Gastroesophageal sphincter (tissue), 4 donors: ENCODE results near the gene CCNY. TPM values are rescaled to one million over a fixed set of nuclear protein-coding genes. Genes with fewer than 3 reads are reported as not detected.
"Not testable (repeated sequence)": the region's sequence is repeated elsewhere in the genome, so short reads cannot be mapped to it uniquely, and the experiment has no call there.

ENCODE experiments used
- ATAC-seq: fragments of 150-250 bp; one replicate; pipeline ENCODE4 v1.9.1; 2016; ENCODE audit warnings: mild to moderate bottlenecking, moderate library complexity
- H3K27ac ChIP-seq, 4 donors: fragments of 200-600 bp; sonication (generic) in 3 of 4; 1 replicate in 3 of 4; 2 replicates in 1 of 4; pipeline ENCODE4 v1.5.1; 2016 to 2019
- H3K27me3 ChIP-seq: fragments of 200-600 bp; sonication (generic); one replicate; pipeline ENCODE4 v1.5.1; 2019
- H3K36me3 ChIP-seq, 2 donors: fragments of 200-600 bp; sonication (generic); one replicate each; pipeline ENCODE4 v1.5.1; 2019; ENCODE audit warnings: control low read depth in 1 of 2
- H3K4me1 ChIP-seq, 3 donors: fragments of 200-600 bp; sonication (generic); 1 replicate in 2 of 3; 2 replicates in 1 of 3; pipeline ENCODE4 v1.5.1; 2016 to 2019; ENCODE audit warnings: control low read depth in 2 of 3
- H3K4me3 ChIP-seq, 2 donors: fragments of 200-600 bp; sonication (generic); one replicate each; pipeline ENCODE4 v1.5.1; 2019; ENCODE audit warnings: mild to moderate bottlenecking in 1 of 2, moderate library complexity in 1 of 2
- H3K9me3 ChIP-seq, 3 donors: fragments of 200-600 bp; sonication (generic); one replicate each; pipeline ENCODE4 v1.5.1; 2017 to 2019; ENCODE audit warnings: control low read depth in 2 of 3
- EP300 ChIP-seq: sonication (generic); formaldehyde crosslinking; IDR thresholded peaks from one replicate; pipeline ENCODE4 v1.6.1; 2017; ENCODE audit warnings: antibody characterized with exemption, mild to moderate bottlenecking
- POLR2A ChIP-seq, 2 donors: fragments of 450-650 bp; IDR thresholded peaks; one replicate each; pipeline ENCODE4 v1.6.1; 2017; ENCODE audit warnings: antibody characterized with exemption in 2 of 2, mild to moderate bottlenecking in 2 of 2, moderate library complexity in 1 of 2
- POLR2AphosphoS5 ChIP-seq: sonication (generic); formaldehyde crosslinking; IDR thresholded peaks from one replicate; pipeline ENCODE4 v1.6.1; 2017; ENCODE audit warnings: antibody characterized with exemption
- WGBS, 2 donors: methylation state at CpG; one replicate each; pipeline ENCODE4 v1.1.5; 2018; ENCODE audit warnings: low coverage in 1 of 2; 5-methylcytosine and 5-hydroxymethylcytosine counted together
- total RNA-seq, 4 donors: library from RNA; depleted of rRNA; stranded (reverse); fragments of >200 nt; gene quantifications; one replicate each; pipeline ENCODE4 v1.1.0, GENCODE V29; 2016
- TF ChIP-seq, protein P1 (sequence below), 4 experiments: fragments of 200-600 bp in 2 of 4; fragments of 450-650 bp in 2 of 4; sonication (generic) in 1 of 4; IDR thresholded peaks; one replicate each; pipeline ENCODE4 v1.5.1; 2017 to 2019; ENCODE audit warnings: antibody characterized with exemption in 4 of 4, mild to moderate bottlenecking in 2 of 4, moderate library complexity in 2 of 4

CCNY gene
- total RNA-seq, 4 donors from 2014 or later: 35.5 to 106 (median 63.2) TPM

DNA sequence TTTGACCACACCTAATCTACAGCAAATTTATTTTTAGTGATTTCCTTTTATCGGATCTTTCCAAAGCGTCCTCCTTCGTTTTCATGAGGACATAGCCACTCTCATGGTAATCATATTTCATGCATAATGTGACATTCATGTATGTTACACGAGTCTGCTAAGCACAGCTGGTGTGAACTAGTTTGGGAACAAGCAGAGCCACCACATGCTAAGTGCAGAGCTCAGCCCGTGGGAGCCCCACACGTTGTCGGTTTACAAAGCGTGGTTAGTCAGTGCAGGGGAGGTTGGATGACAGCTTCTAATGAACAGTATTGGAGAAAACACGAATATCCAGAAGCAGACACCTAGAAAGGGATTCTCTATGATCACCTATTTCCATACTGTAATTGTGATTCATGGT, 190.4 kb downstream of the CCNY start:
- Histone ChIP-seq H3K36me3 (peaks cover 0 to 20% of the 10 kb centered on the region in 2 donors), H3K27ac (no peak overlapping the region), H3K4me3 (no peak overlapping the region), H3K9me3 (no peaks in the 10 kb centered on the region), H3K27me3 (no peaks in the 10 kb centered on the region), H3K4me1 (no peaks in the 10 kb centered on the region)
- no peak for ATAC-seq
- WGBS, 2 donors: 77 to 80% methylated on average over 8 of the region's 9 CpGs
- TF ChIP-seq, protein P1, sequence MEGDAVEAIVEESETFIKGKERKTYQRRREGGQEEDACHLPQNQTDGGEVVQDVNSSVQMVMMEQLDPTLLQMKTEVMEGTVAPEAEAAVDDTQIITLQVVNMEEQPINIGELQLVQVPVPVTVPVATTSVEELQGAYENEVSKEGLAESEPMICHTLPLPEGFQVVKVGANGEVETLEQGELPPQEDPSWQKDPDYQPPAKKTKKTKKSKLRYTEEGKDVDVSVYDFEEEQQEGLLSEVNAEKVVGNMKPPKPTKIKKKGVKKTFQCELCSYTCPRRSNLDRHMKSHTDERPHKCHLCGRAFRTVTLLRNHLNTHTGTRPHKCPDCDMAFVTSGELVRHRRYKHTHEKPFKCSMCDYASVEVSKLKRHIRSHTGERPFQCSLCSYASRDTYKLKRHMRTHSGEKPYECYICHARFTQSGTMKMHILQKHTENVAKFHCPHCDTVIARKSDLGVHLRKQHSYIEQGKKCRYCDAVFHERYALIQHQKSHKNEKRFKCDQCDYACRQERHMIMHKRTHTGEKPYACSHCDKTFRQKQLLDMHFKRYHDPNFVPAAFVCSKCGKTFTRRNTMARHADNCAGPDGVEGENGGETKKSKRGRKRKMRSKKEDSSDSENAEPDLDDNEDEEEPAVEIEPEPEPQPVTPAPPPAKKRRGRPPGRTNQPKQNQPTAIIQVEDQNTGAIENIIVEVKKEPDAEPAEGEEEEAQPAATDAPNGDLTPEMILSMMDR (IDR thresholded peaks at IDR 0.05): no peak
- TF ChIP-seq EP300: no peak
- no peak for TF ChIP-seq POLR2AphosphoS5
- TF ChIP-seq POLR2A (IDR thresholded peaks at IDR 0.05): no peak

DNA sequence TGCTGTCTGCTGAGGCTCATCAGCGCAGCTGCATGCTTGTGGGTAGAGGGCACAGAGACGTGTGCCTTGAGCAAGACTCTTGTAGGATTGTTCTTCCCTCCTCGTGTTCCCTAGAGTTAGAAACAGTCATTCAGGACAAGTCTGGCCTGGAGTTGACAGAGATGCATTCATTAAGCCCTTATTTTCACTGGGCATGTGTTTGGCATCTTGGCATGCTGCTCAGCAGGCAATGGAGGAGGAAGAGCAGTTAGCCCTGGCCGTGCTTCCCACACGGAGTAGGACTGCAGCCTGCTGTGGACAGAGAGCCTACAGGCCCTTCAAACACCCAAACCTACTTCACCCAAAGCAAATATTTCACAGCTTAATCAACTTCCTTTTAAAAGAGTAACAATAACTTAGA, 195.8 kb downstream of the CCNY start:
- Histone ChIP-seq H3K9me3 (no peaks in the 10 kb centered on the region), H3K4me3 (no peak overlapping the region), H3K36me3 (peaks cover 0 to 72% of the 10 kb centered on the region in 2 donors), H3K27me3 (no peaks in the 10 kb centered on the region), H3K4me1 (no peaks in the 10 kb centered on the region), H3K27ac (no peak overlapping the region)
- no peak for ATAC-seq
- TF ChIP-seq POLR2A (IDR thresholded peaks at IDR 0.05) (no peak), EP300 (no peak), POLR2AphosphoS5 (no peak)
- TF ChIP-seq, protein P1 (IDR thresholded peaks at IDR 0.05): no peak
- WGBS, 2 donors: 100% methylated on average over 2 of the region's 5 CpGs; no CpG with 5 or more reads in 1 of the 2 donors

DNA sequence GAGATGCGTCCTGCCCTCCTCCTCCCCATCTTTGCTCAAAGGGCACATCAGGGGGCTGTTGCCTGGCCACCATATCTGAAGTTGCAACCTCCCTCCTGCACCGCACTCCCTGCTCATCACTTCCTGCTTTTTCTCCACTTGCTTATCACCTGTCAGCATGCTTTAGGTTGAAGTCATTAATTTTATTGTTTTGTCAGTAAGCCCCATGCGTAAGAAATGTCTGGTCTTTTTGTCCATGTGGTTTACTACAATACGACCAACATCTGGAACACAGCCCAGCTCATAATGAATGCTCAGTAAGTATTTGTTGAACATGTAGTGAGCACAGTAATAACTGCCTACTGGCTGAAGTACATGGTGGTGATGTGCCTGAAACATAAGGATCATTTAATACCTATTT, 197.3 kb downstream of the CCNY start:
- Histone ChIP-seq H3K27me3 (no peaks in the 10 kb centered on the region), H3K27ac (no peak overlapping the region), H3K4me1 (no peaks in the 10 kb centered on the region), H3K4me3 (no peak overlapping the region), H3K36me3 (peaks cover 0 to 75% of the 10 kb centered on the region in 2 donors), H3K9me3 (no peaks in the 10 kb centered on the region)
- 62 to 80% methylated on average over 3 to 4 of the region's 4 CpGs for WGBS, 2 donors
- no peak for ATAC-seq
- TF ChIP-seq EP300: no peak
- no peak for TF ChIP-seq POLR2AphosphoS5
- no peak for TF ChIP-seq POLR2A (IDR thresholded peaks at IDR 0.05)
- TF ChIP-seq, protein P1 (IDR thresholded peaks at IDR 0.05): no peak

DNA sequence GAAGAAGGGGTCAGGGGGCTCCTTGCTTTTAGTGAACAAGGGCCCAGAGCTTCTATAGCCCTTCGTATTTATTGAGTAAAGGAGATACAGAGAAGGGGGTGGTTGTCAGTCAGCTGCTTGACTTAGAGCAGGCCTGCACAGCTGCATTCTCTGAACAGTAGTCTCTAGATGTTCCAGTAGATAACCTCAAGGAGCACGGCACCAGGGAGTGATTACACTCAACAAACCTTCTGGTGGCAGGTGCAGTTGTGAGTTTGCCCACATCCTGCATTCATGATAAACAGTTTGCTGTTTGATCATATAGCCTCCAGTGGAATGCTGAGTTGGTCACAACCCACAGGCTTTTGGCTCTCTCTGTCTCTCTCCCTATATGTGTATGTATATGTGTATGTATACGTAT, 198.8 kb downstream of the CCNY start:
- Histone ChIP-seq H3K27ac (no peak overlapping the region), H3K9me3 (no peaks in the 10 kb centered on the region), H3K27me3 (no peaks in the 10 kb centered on the region), H3K4me3 (no peak overlapping the region), H3K4me1 (no peaks in the 10 kb centered on the region), H3K36me3 (peaks cover 0 to 72% of the 10 kb centered on the region in 2 donors)
- no peak for TF ChIP-seq EP300
- no peak for TF ChIP-seq POLR2AphosphoS5
- no peak for TF ChIP-seq POLR2A (IDR thresholded peaks at IDR 0.05)
- TF ChIP-seq, protein P1 (IDR thresholded peaks at IDR 0.05): no peak
- no peak for ATAC-seq
- 86 to 94% methylated on average over 2 to 3 of the region's 3 CpGs for WGBS, 2 donors

DNA sequence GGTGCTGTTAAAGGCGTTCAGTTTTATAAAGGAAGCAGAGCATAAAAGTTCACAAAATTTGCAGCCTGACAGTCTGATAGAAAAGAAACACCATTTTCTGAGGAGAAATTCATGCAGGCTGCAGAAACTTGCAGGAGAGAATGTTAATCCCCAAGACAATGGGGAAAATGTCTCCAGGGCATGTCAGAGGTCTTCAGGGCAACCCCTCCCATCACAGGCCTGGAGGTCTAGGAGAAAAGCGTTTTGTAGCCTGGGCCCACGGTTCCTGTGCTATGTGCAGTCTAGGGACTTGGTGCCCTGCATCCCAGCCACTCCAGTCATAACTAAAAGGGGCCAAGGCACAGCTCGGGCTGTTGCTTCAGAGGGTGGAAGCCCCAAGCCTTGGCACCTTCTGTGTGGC, 200.5 kb downstream of the CCNY start:
- no peak for TF ChIP-seq EP300
- TF ChIP-seq, protein P1 (IDR thresholded peaks at IDR 0.05): no peak
- TF ChIP-seq POLR2AphosphoS5: no peak
- no peak for TF ChIP-seq POLR2A (IDR thresholded peaks at IDR 0.05)
- Histone ChIP-seq H3K36me3 (peaks cover 0 to 62% of the 10 kb centered on the region in 2 donors), H3K4me3 (no peak overlapping the region), H3K9me3 (no peaks in the 10 kb centered on the region), H3K4me1 (no peaks in the 10 kb centered on the region), H3K27me3 (no peaks in the 10 kb centered on the region), H3K27ac (no peak overlapping the region)
- no peak for ATAC-seq
- 90 to 100% methylated on average over 2 to 3 of the region's 4 CpGs for WGBS, 2 donors

DNA sequence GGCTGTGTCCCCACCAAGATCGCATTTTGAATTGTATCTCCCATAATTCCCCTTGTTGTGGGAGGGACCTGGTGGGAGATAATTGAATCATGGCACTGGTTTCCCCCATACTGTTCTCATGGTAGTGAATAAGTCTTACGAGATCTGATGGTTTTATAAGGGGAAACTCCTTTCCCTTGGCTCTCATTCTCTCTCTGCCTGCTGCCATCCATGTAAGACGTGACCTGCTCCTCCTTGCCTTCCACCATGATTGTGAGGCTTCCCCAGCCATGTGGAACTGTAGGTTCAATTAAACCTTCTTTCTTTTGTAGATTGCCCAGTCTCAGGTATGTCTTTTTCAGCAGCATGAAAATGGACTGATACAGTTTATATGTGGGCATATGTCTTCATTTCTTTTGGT, 201.6 kb downstream of the CCNY start:
- 92 to 100% methylated on average over 2 of the region's 3 CpGs for WGBS, 2 donors
- H3K36me3 ChIP-seq: peaks cover 0 to 60% of the 10 kb centered on the region in 2 donors

More for the DNA sequence above, 201.6 kb downstream of the CCNY start:
- H3K27ac ChIP-seq, H3K9me3 ChIP-seq, H3K4me3 ChIP-seq, H3K27me3 ChIP-seq, H3K4me1 ChIP-seq, ATAC-seq: not testable (repeated sequence)
